ENCODE results near the gene SPRED2.
"Not testable (repeated sequence)": the region's sequence is repeated elsewhere in the genome, so short reads cannot be mapped to it uniquely, and the experiment has no call there.

Gene SPRED2

GRCh38 chr2:65361623-65362022, 70.8 kb downstream of the SPRED2 start:
- no peak for DNase-seq

DNA sequence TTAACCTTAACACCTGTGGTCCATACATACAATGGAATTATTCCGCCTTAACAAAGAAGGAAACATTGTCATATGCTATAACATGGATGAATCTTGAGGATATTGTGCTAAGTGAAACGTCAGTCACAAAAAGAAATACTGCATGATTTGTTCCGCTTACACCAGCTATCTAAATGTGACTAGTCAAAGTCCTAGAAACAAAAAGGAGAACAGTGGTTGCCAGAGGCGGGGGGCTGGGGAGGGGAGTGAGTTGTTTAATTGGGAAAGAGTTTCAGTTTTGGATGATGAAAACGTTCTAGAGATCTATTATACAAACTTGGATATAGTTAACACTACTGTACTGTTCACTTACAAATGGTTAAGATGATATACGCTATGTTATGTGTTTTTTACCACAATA, 72.0 kb downstream of the SPRED2 start:
- DNase-seq, result no peak

GRCh38 chr2:65358678-65359400, 73.6 kb downstream of the SPRED2 start:
- no peak for DNase-seq

DNA sequence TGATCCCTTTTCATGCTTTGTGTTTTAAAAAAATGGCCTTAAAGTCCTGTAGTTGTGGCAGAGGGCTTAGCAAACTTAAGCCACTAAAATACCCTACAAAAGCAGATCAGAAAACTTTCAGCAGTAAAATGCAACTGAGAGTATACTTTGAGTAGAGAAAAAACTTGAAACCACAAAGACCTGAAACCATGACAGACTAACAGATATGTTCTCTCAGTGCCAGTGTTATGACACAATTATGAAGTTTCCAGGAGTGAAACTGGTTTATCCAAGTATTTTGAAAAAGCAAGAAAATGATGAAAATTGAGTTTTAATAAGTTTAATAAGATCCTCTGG, 74.5 kb downstream of the SPRED2 start:
- no peak for DNase-seq

- DNase-seq, result no peak
These were observed 75.1 kb downstream of the SPRED2 start for GRCh38 chr2:65357095-65357958.

DNA sequence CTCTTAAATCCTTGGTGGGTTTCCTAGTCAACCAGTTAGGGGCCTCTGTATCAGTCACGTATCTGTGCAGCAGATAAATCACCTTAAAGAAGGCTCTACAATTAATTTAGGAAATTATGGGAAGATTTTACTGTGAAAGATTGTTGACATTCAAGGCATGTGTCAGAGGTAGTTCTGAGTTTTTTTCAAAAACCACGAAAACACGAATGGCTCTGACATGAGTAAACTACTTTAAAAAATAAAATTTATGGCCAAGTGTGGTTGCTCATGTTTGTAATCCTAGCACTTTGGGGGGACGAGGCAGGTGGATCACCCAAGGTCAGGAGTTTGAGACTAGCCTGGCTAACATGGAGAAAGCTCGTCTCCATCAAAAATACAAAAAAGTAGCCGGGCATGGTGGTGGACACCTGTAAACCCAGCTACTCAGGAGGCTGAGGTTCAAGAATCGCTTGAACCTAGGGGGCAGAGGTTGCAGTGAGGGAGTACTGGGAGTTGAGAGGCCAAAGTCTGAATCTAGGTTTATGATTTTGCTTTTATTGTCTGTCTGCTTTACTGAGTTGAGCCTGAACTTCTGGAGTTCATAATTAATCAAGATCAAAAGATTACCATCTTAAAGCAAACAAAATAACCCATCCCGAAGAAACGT, 77.1 kb downstream of the SPRED2 start:
- DNase-seq, result no peak

DNA sequence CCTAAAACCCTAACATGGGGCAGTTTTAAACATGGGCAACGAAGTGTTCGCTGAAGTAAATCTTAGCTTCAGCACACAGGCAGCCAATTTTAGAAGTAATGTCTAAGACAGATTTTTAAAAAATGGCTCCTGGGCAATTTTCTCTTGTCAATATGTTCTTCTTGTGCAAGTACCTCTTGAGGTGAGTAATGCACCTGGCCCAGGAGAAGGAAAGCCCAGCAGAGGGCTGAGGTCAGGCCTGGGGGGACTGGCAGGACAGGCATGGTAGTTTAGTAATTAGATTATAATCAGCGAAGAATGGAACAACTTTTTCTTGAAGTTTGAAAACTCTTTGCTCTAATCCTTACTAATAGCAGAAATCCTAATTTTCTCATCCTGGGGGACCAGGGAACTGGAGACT, 77.6 kb downstream of the SPRED2 start:
- DNase-seq, result no peak

- no peak for DNase-seq
These were observed 78.5 kb downstream of the SPRED2 start for GRCh38 chr2:65353927-65354326.

GRCh38 chr2:65353046-65353445, 79.4 kb downstream of the SPRED2 start:
- DNase-seq, result no peak

- no peak for DNase-seq
These were observed 80.3 kb downstream of the SPRED2 start for GRCh38 chr2:65351948-65352595.

DNA sequence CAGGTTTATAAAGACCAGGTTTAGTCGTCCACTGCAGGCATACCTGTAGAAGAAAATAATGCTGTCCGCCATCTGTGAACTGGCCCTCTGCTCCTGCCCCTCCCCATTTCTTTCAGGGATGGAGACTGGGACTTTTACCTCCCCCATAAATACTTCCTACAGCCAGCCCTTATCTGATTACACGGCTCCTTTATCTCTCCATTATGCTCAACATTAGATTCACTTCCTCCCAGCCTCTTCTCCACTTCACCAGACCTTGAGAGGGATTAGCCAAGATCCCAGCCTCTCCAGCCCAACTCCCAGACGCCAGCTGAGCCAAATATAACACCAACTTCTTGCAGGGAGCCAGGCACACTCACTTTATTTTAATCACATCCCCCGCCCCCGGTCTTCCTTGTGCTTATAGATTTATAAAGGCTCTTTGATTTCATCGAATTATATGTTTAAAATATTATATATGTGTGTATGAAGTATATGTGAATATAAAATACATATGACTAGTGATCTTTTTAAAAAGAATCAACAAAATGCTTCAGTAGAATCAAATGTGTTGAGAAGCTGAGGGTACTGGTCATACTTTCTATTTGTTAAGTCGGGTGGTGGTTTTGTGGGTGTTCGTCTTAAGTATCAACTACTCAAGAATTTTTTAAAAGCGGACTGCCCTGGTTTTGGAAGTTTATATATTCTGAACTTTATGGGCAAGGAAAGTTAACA, 81.0 kb downstream of the SPRED2 start:
- DNase-seq, result peak; percentile 30

DNA sequence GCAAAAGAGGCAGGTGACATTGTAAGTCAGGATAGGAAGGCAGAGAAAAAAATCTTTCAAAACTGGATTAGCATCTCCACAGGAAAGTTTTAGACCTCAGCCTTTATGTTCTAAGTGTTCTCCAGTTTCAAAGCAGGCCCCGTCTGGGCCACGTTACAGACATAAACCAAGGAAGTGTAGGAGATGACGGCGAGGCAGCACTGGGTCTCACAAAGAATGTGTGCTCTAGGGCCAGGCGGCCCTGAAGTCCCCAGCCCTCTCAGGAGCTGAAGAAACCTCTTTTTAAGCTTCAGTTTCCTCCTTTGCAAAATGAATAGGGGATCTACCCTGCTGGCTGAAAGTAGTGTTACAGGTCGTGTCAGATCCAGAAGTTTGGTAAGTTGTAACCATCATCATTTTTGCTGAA, 81.7 kb downstream of the SPRED2 start:
- no peak for DNase-seq

- peak; percentile 9 for DNase-seq
These were observed 82.5 kb downstream of the SPRED2 start for GRCh38 chr2:65349863-65350262.

GRCh38 chr2:65347913-65348312, 84.5 kb downstream of the SPRED2 start:
- no peak for DNase-seq

DNA sequence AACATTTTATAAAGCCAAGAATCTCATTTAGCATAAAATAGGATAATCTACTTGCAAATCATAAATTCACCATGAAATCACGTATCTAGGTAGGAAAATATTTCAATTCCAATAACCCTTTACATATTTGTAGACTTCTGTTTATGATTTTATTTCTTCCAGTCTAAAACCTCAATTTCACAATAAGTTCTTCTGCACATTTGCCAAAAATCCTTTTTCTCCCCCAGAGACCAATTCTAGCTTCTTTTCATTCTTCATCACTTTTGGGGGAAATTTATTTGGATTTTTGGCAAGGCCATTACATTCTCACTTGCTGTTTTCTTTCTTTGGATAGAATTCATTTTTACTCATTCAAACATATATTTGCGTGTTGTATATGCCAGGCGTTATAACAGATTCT, 86.8 kb downstream of the SPRED2 start:
- no peak for DNase-seq

GRCh38 chr2:65344689-65345088, 87.7 kb downstream of the SPRED2 start:
- no peak for DNase-seq

DNA sequence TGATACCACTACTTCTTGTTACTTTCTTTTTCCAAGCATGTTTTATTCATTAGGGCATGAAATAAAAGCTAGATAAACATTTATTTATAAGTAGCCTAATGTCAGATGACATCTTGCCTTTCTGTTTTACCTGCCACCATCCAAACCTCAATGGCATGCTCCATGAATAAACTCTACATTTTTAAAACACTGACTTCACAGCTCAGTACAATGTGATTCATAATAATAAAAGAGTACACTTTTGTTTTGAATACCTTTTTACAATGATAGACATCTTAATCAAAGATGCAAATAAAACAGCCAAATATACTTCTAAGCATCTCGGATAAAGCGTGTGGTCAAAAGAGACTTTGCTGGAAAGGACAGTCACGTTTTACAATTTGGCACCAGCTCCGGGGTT, 88.2 kb downstream of the SPRED2 start:
- no peak for DNase-seq

GRCh38 chr2:65343386-65343785, 89.0 kb downstream of the SPRED2 start:
- DNase-seq, result no peak

GRCh38 chr2:65340898-65341681, 91.3 kb downstream of the SPRED2 start:
- DNase-seq, result no peak

- no peak for DNase-seq
These were observed 92.8 kb downstream of the SPRED2 start for GRCh38 chr2:65339648-65340047.

GRCh38 chr2:65338830-65339495, 93.4 kb downstream of the SPRED2 start:
- DNase-seq, result not testable (repeated sequence)
